HG03342 (cell line): Measurements from ENCODE around the gene APLP2.
"Not testable (repeated sequence)": the region's sequence is repeated elsewhere in the genome, so short reads cannot be mapped to it uniquely, and the experiment has no call there.

ENCODE experiments used
- ATAC-seq: cut with Tn5 transposase; IDR thresholded peaks from one replicate; pipeline ENCODE4 v1.9.1; 2021; ENCODE audit warnings: mild to moderate bottlenecking, moderate library complexity; ENCODE audit not compliant: unreplicated experiment

Gene APLP2

DNA sequence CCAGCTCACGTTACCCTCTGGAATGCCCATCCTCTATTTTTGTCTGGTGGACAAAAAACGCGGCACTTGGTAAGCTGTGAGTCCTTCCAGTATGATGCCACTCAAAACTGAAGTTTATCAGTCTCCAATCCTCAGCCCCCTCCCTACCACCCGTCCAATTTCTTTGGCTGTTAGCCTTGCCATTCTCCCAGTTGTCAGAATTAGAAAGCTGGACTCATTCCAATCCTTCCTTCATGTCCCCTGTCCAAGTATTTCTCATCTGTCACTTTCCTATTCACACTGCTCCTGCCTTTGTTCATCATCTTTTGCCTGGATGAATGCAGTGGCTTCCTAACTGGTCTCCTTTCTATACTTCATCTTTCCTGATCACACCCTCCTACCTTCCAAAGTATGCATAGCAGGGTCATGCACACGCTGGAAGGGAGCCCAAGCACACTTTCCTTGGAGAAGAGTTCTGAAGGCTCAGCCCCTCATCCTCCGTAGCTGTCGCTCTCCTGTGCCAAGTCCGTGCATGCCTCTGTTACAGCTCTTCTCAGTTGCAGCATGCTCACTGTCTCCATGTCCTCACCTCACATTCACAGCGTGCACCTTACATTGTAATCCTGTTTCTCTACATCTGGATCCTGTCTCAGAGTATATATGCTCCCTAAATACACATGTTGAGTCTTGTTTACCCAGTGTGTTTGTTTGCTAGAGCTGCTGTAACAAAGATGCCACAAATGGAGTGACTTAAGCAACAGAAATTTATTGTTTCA is 19.4 kb downstream of the APLP2 start:
- no peak for ATAC-seq

DNA sequence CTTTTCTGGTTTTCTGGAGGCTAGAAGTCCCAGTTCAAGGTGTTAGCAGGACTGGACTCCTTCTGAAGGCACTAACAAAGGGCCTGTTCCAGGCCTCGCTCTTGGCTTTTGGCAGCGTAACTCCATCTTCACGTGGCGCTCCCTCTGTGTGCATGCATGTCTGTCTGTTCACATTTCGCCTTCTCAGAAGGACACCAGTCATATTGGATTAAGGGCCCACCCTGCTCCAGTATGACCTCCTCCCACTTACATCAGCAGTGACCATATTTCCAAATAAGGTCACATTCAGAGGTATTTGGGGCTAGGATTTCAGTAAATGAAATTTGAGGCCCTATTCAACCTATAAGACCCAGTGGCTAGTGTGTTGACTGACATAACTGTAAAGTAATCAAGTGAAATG is 20.0 kb downstream of the APLP2 start:
- ATAC-seq, result no peak

DNA sequence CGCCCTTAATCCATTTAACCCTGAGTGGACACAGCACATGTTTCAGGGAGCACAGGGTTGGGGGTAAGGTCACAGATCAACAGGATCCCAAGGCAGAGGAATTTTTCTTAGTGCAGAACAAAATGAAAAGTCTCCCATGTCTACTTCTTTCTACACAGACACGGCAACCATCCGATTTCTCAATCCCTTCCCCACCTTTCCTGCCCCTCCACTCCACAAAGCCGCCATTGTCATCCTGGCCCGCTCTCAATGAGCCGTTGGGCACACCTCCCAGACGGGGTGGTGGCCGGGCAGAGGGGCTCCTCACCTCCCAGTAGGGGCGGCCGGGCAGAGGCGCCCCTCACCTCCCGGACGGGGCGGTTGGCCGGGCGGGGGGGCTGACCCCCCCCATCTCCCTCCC is 20.8 kb downstream of the APLP2 start:
- not testable (repeated sequence) for ATAC-seq

DNA sequence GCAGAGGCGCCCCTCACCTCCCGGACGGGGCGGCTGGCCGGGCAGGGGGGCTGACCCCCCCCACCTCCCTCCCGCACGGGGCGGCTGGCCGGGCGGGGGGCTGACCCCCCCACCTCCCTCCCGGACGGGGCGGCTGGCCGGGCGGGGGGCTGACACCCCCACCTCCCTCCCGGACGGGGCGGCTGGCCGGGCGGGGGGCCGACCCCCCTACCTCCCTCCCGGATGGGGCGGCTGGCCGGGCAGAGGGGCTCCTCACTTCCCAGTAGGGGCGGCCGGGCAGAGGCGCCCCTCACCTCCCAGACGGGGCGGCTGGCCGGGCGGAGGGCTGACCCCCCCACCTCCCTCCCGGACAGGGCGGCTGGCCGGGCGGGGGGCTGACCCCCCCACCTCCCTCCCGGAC is 21.5 kb downstream of the APLP2 start:
- ATAC-seq, result not testable (repeated sequence)

DNA sequence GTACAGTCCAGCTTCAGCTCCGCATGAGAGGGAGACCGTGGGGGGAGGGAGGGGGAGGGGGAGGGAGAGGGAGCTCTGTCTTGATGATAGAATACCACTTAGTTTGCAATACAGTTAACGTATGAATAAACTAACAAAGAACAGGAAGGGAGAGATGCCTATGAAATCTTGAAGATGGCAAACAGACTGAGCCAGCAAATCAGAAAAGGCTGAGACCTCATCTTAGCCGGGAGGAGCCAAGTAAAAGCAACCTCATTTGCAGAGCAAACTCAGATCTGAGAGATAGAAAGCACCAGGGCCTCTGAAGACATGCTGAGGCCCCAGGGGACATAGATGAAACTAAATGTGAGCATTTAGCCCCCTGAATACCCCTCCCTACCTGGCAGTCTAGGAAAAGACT is 23.0 kb downstream of the APLP2 start:
- ATAC-seq, result no peak

DNA sequence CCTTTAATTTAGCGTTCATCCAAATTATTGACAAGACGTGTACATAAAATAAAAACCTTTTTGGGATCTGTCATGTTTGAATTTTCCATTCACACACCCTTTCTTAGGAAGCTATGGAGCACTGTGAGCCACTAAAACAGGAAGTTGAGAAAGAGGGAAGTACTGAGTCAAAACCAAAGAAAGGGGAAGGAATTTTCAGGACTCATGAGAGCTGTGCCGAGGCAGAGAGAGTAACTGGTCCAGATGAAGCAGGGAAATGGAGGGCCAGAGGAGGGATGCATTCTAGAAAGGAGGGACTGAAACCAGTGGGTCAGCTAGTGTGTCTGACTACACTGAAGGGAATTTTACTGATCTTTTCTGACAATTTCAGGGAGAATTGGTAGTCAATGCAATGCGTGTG is 24.9 kb downstream of the APLP2 start:
- no peak for ATAC-seq

DNA sequence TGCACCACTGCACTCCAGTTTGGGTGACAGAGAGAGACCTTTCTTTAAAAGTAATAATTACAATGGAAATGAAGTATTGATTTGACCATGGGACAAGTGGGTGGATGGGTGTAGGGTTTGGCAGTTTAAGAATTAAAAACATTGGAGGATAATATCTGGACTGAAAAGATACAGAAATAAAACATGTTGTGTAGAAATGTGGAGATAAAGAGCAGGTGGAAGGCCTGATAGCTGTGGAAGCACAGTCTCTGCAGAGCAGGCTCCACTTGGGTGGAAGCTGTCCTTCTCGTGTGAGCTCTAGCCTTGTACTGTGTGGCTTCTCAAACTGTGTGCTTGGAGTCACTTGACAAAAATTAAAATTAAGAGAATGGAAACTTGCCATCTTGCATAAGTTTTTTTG is 25.6 kb downstream of the APLP2 start:
- no peak for ATAC-seq

DNA sequence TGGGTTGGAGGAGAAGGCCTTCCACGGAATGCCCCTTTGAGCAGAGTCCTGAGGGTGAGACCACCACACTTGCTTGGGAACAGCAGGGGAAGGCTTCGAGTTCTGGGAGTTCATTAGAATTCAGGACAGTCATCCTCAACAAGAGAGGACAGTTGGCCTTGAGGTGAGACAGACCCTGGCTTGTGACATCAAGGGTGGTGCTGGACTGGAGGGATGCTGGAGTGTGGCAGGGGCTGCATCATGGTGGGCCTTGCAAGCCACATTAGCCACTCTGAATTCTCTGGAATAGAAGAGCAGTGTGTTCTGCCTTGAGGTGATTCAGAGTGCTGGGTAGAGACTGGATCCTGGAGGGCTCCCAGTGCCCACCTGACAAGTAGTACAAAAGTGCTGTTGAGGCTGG is 26.3 kb downstream of the APLP2 start:
- no peak for ATAC-seq

DNA sequence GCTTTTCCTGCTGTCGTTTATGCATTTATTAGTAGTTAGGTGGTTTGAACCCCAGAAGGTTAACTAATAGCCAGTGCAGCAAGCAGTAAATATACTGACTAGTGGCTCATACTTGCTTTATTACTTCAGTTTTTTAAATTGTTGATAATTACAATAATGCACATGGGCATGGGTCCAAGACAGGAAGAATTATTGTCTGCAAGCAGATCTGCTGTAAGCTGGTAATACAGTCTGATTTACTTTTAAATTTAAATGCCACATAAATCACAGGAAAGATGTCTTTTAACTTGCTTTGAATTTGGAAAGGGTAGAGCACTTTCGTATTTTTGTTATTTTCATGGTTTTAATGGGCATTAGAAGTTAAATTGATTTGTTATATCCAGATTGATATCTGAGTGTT is 27.1 kb downstream of the APLP2 start:
- no peak for ATAC-seq

DNA sequence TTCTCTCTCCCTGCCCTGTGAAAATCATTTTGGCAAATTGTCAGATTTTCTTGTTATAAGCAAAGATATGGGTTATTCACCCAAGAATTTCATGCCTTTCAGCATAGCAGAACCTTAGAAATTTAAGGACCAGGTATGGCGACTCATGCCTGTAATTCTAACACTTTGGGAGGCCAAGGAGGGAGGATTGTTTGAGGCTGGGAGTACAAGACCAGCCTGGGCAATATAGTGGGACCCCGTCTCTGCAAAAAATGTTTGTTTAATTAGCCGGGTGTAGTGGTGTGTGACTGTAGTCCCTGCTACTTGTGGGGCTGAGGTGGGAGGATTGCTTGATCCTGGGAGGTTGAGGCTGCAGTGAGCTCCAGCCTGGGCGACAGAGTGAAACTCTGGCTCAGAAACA is 27.6 kb downstream of the APLP2 start:
- ATAC-seq, result no peak

DNA sequence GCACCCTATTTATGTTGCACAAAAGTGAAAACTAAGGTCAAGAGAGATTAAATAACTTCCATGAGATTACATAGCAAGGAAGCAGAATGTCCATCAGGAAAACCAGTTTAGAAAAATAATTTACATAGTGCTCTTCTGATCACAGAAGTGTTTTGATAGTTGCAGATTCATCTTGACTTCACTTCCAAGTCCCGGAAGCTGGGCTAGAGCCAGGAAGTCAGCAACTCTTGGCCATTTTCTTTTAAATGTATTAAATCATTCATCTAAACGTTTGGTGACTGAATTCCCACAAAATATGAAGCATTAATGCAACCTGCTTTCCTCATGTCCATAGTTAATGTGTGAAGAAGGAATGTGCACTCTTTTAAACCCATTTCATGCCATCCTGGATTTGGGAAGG is 29.7 kb downstream of the APLP2 start:
- no peak for ATAC-seq

DNA sequence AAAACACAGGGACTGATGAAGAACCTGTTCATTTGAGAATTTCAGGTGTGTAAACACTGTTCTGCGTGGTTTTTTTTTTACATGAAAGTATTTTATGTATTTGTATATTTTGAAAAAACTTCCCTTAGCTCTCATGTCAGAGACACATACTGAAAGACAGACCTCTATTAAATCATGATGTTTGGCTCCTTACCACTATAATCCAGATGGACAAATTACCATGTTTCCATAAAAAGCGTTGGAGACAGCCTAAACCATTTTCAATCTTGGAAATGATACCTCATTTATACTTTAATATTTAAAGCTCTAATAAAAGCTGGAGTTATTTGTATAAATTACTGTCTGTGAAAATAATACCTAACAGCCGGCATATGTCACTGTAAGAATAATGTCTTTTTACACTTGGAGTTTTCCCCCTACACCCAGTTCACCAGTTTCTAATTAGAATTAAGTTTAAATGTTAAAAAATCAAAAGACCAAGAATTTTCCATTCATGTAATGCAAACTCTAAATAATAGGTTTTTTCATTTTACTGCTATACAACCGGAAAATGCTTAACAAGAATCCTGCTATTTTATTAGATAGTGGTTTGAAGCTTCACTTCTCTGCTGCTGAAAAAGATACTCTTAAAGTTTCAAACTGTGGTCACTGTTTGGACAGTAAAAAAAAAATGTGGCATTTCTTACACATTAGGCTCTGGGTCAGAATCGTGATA is 30.8 kb downstream of the APLP2 start:
- no peak for ATAC-seq

DNA sequence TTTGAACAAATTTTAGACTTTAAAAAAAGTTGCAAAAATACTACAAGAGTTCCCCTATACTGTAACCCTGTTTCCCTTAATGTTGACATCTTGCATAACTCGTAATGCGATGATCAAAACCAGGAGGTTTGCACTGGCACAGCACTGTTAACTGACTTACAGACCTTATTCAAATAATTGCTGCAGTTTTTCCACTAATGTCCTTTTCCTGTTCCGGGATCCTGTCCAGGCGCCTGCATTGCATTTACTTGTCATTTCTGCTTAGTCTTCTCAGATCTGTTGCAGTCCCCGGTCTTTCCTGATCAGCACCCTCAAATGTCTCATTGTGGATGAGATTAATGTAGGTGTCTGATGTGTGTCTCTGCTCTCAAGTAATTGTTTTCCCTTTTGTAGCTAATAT is 32.0 kb downstream of the APLP2 start:
- ATAC-seq, result no peak

DNA sequence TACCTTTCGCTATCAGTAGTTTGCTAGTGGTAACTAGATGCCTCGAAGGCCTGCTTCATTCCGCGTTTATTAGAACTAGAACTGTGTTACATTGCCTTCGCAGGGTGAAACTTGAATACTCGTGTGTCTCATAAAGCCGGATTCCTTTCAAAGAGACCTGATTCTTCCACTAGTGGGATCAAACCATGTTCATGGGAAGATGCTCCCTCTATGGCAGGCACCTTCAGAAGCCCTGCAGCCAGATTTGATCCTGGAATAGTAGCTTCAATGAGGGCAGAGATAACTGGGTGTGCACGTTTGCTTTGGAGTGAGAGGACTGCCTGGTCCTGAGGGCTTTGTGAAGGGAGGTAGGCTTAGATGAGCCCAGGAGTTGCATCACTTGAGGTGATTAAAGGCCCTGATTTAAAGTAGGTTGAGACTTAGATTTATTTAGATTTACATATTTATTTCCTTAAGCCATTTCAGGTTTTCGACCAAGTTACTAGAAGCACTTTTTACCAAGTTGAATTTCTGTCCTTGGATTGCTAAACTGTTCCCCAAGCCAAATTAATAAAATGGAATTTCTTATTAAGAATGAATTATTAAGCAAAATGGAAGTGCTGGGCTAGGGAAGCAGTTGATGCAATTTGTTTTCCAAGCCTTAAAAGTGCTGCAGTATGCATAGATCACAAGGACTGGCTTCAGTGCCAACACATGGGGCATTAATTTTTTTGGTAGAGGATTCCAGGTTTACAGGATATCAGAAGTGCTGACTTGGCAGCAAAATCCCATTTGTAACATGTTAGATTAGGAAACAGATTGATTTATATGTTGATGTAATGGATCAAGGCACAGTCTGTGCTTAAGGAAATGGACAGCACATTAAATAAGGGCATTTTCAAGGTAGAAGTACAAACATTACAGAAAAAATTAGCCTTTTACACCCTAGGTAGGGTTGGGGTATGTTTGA is 32.9 kb downstream of the APLP2 start:
- ATAC-seq, result no peak

DNA sequence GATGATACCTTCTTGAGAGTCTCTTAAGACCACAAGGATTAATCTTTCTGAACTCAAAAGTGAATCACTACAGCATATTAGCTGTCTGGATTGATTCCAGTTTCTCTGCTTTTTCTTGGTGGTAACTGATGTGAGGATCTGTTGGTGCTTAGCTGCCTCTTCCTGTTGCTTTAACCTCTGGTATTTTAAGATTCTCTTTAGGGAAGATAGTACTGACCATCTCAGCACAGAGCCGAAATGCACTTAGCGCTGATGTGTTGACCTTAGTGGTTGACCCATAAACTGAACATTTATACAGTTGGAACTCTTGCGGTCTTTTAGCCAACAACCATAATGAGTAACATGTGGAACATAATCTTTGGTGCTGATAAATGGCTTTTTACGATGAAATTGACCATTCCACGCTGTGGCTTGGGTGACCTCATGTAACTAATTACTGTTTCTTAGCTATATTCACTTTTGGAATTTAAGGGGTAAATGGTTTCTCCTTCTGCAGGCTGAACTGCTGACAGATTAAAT is 33.7 kb downstream of the APLP2 start:
- no peak for ATAC-seq

DNA sequence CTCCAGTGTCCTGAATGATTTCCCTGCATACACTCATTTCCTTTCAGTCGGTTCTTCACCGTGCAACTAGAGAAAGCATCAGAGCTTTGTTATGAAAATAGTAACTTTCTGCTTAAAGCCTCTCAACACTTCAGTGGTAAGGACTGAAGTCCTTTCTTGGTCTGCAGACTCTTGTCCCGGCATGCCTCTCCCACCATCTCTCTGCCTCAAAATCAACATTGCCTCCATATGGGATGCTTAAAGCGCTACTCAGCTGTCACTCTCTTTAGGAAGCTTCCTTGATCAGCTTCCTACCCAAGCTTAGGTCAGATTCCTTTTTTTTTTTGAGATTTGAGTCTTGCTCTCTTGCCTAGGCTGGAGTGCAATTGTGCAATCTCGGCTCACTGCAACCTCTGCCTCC is 36.7 kb downstream of the APLP2 start:
- ATAC-seq, result no peak

DNA sequence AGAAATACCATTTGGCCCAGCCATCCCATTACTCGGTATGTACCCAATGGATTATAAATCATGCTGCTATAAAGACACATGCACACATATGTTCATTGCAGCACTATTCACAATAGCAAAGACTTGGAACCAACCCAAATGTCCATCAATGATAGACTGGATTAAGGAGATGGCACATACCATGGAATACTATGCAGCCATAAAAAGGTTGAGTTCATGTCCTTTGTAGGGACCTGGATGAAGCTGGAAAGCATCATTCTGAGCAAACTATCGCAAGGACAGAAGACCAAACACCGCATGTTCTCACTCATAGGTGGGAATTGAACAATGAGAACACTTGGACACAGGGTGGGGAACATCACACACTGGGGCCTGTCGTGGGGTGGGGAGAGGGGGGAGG is 39.0 kb downstream of the APLP2 start:
- ATAC-seq, result not testable (repeated sequence)

DNA sequence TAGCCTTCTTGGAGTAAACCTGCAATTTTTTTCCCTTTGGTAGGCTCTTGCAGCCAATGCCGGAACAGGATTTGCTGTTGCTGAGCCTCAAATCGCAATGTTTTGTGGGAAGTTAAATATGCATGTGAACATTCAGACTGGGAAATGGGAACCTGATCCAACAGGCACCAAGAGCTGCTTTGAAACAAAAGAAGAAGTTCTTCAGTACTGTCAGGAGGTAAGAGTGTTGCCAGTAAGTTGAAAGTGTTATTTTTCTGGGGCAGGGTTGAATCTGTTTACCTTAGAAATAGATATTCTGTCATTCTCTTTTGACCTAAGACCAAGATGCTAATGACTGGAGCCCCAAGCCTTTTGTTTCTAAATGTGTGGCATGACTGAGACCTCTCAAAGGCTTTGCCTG is 39.7 kb downstream of the APLP2 start:
- no peak for ATAC-seq

DNA sequence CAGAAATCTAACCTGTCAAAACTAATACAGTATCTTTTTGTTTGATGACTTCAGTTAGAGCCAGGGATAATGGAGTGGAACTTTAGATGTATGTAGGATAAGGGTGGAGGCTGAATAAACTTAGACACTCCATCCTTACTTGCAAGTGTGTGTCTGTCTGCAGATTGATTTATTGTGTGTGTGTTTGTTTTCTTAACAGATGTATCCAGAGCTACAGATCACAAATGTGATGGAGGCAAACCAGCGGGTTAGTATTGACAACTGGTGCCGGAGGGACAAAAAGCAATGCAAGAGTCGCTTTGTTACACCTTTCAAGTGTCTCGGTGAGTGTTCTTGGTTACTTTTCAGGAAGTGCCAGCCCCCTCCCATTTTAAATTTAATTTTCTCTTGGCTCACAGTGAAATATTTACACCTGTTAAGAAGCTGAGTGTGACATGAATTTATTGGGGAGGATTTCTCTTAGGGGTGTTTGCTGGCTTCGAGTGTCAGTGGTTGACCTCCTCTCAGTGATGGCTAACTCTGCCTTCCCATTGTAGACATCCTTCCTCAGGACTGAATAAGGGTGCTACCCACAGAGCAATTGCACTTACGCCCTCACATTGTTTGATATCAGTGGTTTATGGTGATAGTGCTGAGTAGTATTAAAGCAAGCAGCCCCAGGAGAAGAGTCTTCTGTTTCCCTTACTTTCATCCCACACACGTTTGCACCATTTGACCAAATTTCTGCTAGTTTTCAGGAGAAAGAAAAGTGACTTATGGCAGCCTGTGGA is 40.8 kb downstream of the APLP2 start:
- ATAC-seq, result no peak

DNA sequence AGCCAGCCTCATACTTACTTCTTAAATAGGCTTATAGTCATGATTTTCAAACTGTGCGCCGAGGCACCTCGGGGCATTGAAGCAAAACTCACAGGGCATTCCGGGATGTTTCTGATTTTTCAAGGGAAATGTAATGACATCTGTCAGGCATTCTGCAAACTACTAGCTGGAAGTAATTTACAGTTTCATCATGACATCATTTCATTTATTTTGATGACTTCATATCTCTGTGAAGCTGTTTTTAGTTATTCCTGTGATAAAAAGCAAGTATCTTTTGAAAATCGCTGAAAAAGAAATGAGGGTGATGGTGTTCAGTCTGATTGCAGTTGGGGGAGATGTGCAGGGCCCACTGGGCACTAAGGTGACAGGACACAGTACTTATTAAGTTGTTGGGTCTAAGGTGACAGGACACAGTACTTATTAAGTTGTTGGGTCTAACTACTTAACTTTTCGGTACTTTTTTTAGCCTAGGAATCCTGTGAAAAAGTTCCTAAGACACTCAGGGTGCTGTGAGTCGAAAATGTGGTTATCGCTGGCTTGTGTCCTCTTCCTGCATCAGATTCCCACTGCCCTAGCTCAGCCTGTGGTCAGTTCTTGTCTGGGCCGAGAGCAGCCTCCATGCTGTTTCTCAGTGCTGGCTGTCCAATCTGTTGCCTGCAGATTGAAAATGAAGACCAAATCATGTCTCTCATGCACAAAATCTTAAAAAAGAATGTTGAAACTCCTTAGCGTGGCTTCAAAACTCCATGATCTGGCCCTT is 42.6 kb downstream of the APLP2 start:
- ATAC-seq, result no peak
